ENCODE measurements around the gene P3H4.
"Not testable (repeated sequence)": the region's sequence is repeated elsewhere in the genome, so short reads cannot be mapped to it uniquely, and the experiment has no call there.

The P3H4 gene

GRCh38 chr17:41792845-41793783, 18.6 kb downstream of the P3H4 start:
- no peak for DNase-seq

DNA sequence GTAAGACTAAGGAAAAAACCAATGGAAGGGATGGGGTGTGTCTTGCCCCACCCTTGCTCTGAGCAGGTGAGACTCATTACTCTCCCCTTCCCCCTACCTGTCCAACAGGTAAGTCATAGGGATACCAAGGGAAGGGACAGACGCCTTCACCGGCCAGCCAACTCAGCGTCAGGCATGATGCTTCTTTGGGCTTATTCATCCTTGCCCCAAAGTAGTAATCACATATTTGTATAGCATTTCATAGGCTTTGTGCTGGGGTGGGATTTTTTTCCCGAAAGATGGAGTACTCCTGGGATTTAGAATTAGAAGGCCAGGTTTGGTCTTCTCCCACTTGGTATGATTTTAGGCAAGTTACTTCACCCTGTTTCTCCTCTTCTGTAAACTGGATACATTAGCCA, 24.7 kb downstream of the P3H4 start:
- DNase-seq: no peak

GRCh38 chr17:41786227-41787020, 25.3 kb downstream of the P3H4 start, which contains the start of gene JUP:
JUP (minus strand) TSS chr17:41786711; CDS start chr17:41771854, 14,857 bp downstream.
- peak; percentile 99 for DNase-seq

- peak; percentile 51 for DNase-seq
These were observed 25.9 kb downstream of the P3H4 start for GRCh38 chr17:41785859-41786226.

- no peak for DNase-seq
These were observed 26.5 kb downstream of the P3H4 start for GRCh38 chr17:41785091-41785858.

- no peak for DNase-seq
These were observed 27.5 kb downstream of the P3H4 start for GRCh38 chr17:41784207-41784744.

- no peak for DNase-seq
These were observed 29.6 kb downstream of the P3H4 start for GRCh38 chr17:41782142-41782541.

DNA sequence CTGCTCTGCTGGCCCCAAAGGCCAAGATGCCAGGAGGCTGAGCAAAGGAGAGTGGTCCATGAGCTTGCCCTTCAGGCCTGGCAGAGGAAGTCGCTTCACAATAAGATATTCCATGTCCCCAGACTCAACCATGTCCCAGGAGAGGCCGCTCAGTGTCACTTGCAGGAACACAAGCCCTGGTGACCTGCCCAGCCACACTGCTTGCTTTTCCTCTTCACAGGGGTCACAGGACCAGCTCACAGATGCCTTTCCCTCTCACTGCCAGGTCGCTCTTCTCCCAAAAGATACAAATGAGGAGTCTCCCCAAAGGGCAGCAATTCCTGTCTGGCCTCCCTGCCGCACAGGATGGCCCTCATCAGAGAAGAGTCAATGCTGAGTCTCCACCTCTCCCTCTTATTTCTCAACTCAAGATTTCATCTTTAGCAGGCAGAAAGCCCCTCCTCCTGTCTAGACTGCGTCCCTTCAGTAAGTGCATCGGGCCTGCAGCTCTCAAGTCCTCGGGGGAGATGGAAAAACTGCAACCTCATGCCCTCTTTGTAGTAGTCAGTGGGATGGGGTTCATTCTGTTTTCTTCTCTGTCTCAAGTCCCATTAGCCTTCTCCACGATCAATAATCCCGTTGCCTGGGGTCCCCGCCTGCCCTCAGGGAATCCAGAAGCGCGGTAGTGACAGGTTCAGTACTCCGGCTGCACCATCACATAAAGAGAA, 30.2 kb downstream of the P3H4 start:
- DNase-seq: no peak

DNA sequence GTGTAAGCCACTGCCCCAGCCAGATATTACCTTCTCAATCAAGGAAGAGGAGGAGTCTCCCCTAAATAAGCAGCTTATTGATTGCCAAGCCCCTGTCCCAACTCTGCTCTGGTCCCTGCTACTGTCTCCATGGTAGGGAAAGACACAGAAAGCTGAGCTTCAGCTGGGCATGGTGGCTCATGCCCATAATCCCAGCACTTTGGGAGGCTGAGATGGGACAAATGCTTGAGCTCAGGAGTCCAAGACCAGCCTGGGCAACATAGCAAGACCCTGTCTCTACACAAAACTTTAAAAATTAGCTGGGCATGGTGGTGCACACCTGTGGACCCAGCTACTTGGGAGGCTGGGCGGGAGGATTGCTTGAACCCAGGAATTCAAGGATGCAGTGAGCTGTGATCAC, 31.8 kb downstream of the P3H4 start:
- no peak for DNase-seq

DNA sequence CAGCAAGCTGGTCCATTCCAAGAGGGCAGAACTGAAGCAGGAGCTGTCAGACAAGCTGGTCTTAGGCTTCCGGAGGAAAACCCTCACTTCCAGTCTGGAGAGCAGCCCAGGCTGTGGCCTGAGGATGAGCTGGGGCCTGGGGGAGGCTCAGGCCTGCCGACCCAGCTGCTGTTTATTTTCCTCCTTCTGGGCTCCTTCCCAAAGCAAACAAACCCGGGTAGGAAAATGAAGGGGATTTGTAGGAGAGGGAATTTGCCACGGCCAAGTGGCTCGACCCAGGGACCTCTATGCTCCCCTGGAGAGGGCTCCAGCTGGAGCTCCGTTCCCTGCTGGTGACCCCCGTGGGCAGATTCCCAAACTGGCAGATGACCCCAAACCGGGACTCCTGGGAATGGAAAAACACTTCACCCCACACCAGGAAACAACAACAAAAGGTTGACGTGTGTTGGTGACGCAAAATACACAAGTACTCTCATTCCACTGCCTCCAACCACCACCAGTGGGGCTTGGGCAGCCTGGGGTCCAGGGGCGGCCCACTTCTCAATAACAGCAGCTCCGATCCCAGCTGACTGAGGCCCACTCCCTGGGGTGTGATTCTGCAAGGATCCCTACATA, 34.1 kb downstream of the P3H4 start:
- no peak for DNase-seq

DNA sequence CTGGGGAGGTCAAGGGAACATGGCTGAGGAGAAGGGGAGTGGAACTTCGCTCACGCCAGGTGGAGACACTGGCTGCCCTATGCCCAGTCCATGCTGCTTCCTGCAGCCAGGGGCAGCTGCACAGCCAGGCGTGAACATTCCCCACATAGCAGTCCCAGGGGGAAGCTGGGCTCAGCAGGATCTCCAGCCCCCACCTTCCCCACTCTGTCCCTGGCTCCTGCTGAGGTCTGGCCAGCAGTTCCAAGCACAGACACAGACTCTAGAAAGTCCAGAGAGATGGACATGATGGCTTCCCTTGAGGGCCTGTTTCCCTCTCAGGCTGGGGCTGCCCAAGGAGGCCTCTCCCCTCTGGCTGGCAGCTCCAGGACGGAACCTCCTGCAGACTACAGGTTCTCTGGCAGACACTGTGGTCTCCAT, 34.6 kb downstream of the P3H4 start:
- no peak for DNase-seq

- DNase-seq: not testable (repeated sequence)
These were observed 35.4 kb downstream of the P3H4 start for GRCh38 chr17:41776262-41776900.

GRCh38 chr17:41775394-41776226, 36.1 kb downstream of the P3H4 start:
- no peak for DNase-seq

DNA sequence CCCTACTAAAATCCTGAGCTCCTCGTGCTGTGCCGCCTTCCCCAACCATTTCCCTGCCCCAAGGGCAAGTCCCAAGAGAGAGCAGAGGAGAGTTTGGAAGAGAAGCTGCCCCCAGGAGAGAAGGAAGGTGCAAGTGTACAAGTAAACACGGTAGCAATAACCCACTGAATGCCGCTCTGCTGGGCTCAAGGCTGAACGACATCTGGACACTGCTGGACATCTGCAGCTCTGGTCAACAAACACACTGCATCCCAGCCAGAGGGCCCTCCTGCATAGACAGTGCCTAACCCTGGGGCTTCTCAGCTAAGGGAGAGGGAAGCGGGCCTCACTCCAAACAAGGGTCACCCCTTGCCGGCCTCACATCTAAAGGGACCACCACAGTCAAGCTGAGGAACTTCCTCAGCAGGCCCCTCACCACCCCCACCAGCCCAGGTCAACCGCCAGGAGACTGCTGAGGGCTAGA, 38.0 kb downstream of the P3H4 start:
- DNase-seq: no peak

- no peak for DNase-seq
These were observed 38.6 kb downstream of the P3H4 start for GRCh38 chr17:41773190-41773588.

GRCh38 chr17:41772586-41773189, 39.1 kb downstream of the P3H4 start:
- no peak for DNase-seq

DNA sequence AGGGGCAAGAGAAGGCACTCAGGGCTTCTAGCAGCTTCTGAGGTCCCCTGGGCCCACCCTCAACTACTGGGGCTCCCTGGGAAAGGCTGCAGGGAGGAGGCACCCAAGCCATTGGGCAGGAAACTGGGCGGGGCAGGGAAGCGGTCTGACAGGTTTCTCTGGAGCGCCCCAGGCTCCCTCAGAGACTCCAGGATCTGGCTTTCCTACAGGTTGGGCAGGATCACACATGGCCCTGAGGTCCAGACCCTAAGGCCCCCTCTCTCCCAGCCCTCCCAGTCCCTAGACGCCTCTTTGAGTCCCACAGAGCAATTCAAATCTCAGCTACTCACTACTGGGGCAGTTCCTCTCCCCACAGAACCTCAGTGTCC, 39.5 kb downstream of the P3H4 start:
- no peak for DNase-seq

- DNase-seq: no peak
These were observed 40.2 kb downstream of the P3H4 start for GRCh38 chr17:41771389-41772206.

DNA sequence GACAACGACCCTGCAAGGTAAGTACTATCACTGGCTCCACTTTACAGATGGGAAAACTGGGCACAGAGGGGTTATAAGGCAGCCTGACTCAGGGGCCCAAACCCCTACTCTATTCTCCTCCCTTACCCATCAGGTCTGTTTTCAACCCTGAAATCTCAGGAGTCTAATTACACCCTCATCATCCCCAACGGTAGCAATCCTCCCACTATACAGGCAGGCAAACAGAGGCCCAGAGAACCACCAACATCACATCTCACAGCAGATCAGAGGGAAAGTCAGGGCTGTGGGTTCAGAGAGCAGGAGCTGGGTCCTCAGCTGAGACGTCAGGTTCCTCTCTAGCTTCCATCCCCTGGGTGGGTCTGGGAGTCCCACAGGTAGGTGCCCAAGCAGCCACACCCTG, 41.8 kb downstream of the P3H4 start:
- DNase-seq: no peak

Data from RPMI8226 (cell line).